Activated T-helper 17 cell treated with anti-CD3 and anti-CD28 coated beads, Interleukin-2, amount 50 U/mL, for 72 hours (primary cell): ENCODE data around the gene PDE9A. TPM values are rescaled to one million over a fixed set of nuclear protein-coding genes. Genes with fewer than 3 reads are reported as not detected.

Source experiments
- ATAC-seq: fragments of 150-1000 bp; cut with Tn5 transposase; replicated peaks from 2 replicates; pipeline ENCODE4 v1.10.0; 2021; ENCODE audit warnings: mild to moderate bottlenecking, moderate library complexity
- H3K27ac Mint-ChIP-seq: one replicate; pipeline ENCODE4 v1.8.0; 2022; ENCODE audit warnings: mixed read lengths
- H3K27me3 Mint-ChIP-seq: one replicate; pipeline ENCODE4 v1.8.0; 2022; ENCODE audit warnings: mixed read lengths
- H3K36me3 Mint-ChIP-seq: one replicate; pipeline ENCODE4 v1.8.0; 2022; ENCODE audit warnings: low read depth, mild to moderate bottlenecking, mixed read lengths
- H3K4me1 Mint-ChIP-seq: one replicate; pipeline ENCODE4 v1.8.0; 2022; ENCODE audit warnings: mixed read lengths
- H3K4me3 Mint-ChIP-seq: one replicate; pipeline ENCODE4 v1.8.0; 2022; ENCODE audit warnings: mild to moderate bottlenecking, mixed read lengths
- H3K9me3 Mint-ChIP-seq: one replicate; pipeline ENCODE4 v1.8.0; 2022; ENCODE audit warnings: mixed read lengths
- total RNA-seq, 2 donors: library from RNA; stranded (reverse); gene quantifications; one replicate each; pipeline ENCODE4 v1.2.3, GENCODE V29; 2022

PDE9A gene
- total RNA-seq, 2 donors from 2014 or later, result 0.95 to 6.9 TPM

- no peak for ATAC-seq
- no peaks in the 10 kb centered on the region for H3K36me3 Mint-ChIP-seq
- no peak overlapping the region for H3K27ac Mint-ChIP-seq
- peaks cover 4% of the 10 kb centered on the region for H3K27me3 Mint-ChIP-seq
- H3K4me3 Mint-ChIP-seq, result peak overlapping the region; percentile 34
- no peaks in the 10 kb centered on the region for H3K9me3 Mint-ChIP-seq
- H3K4me1 Mint-ChIP-seq, result peaks cover 6% of the 10 kb centered on the region
Measured at GRCh38 chr21:42654913-42655795, 1.7 kb downstream of the PDE9A start.

DNA sequence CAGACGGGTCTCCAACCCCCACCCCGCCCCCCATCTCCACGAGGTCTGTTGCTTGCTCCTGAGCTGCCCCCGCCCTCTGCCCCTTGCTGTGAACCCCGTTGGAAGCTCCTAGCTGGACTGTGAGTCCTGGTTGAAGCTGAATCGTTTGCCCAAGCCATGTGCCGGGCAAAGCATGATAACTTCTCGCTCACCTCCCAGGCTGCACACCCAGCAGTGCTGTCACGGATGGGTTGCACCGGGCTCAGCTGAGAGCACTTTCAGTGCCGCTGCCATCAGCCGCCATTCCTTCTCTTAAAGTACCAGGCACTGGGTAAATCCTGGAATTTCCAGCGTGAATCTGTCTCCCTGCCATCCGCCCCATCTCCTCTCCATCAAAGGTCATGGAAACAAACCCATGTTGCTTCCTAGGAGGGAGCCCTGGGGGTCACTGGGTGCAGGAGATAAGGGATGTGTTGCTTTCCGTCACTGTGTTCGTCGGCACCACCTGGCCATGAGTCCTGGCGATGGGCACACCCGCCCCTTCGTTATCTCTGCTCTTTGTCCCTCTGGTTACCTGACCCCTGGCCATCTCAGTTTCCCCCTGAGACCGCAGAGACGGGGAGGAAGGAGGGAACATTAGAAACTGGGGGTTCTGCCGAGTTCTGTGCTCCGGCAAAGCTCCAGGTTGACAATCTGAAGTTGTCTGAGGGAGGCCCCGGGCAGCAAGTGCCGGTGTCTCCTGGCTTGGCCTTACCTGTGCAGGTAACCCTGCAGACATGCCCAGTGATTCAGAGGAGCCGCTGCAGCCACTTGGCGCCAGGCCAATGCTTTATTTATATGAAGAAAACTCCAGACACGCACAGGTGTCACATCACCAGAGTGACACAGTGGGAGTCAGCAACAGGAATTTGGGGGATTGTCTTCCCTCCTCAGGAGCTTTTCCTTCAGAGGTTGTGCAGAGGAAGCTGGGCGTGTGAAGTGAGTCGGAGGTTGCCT, 2.7 kb downstream of the PDE9A start:
- no peak overlapping the region for H3K27ac Mint-ChIP-seq
- no peaks in the 10 kb centered on the region for H3K36me3 Mint-ChIP-seq
- no peak for ATAC-seq
- H3K27me3 Mint-ChIP-seq, result peaks cover 4% of the 10 kb centered on the region
- H3K4me3 Mint-ChIP-seq, result no peak overlapping the region
- H3K9me3 Mint-ChIP-seq, result no peaks in the 10 kb centered on the region
- peaks cover 6% of the 10 kb centered on the region for H3K4me1 Mint-ChIP-seq

- H3K36me3 Mint-ChIP-seq, result no peaks in the 10 kb centered on the region
- no peak overlapping the region for H3K27ac Mint-ChIP-seq
- H3K27me3 Mint-ChIP-seq, result peaks cover 4% of the 10 kb centered on the region
- no peak for ATAC-seq
- no peak overlapping the region for H3K4me3 Mint-ChIP-seq
- H3K4me1 Mint-ChIP-seq, result peaks cover 6% of the 10 kb centered on the region
- no peaks in the 10 kb centered on the region for H3K9me3 Mint-ChIP-seq
Measured at GRCh38 chr21:42656872-42657271, 3.5 kb downstream of the PDE9A start.

DNA sequence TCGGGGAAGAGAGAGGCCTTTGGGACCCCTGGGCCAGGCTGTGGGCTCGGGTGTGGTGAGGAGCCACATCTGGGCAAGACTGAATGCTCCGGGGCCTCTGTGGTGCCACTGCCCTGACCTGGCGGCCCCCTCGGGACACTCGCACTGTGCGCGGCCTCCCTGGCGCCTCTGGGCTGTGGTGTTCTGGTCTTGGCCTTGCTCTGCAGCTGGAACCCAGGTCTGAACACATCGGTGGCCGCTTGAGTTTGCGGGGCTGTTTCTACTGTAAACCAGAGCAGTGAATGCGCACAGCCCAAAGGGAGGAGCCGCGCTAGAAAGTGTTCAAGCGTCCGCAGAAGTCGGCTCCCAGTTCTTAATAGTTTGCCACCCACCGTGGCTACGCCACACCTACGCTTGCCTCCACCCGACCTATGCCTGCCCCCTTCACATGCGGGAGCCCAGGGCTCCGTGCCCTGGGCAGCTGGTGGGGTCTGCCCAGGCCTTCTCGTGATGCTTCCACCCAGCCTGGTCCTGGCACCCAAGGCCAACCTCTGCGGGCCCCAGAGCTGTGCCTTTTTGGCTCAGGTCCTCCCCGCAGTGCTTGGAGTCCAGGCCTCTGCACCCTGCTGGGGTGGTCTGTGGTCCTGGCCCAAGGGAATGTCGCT, 4.4 kb downstream of the PDE9A start:
- no peaks in the 10 kb centered on the region for H3K36me3 Mint-ChIP-seq
- ATAC-seq, result no peak
- H3K27me3 Mint-ChIP-seq, result peaks cover 4% of the 10 kb centered on the region
- H3K4me1 Mint-ChIP-seq, result peaks cover 6% of the 10 kb centered on the region
- H3K27ac Mint-ChIP-seq, result no peak overlapping the region
- H3K4me3 Mint-ChIP-seq, result no peak overlapping the region
- no peaks in the 10 kb centered on the region for H3K9me3 Mint-ChIP-seq

DNA sequence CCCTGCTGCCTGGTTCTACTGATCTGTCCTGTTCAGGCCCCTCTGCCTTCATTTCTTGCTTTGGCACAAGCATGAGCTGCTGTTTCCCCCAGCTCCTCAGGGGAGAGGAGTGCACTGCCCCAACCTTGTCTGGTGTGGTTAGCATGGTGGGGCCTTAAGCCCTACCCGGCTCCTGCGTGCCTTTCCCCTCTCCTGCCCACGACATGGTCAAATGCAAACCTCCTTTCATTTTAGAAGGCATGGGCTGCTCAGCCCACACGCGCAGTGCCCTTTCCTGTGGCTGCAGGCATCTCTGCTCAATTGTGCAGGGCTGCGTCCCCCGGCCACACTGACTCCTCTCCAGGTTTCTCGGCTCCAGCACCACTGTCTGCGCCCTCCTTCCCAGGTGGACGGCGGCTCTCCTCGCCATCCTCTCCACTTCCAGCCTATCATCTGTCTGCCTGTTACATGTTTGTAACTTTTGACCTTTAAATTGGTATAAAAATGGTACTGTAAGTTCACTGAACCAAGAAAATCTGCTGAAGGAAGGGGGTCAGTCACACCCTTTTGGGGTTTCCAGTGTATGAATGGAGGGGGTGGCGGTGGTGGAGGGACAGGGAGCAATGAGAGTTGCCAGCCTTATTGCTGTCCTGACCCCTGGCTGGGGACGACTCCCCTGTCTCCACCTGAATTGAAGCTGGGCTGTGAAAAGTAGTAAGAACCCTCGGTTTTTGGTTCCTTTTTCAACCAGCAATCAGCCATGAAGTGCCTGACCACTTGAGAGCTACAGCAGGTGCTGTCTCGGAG, 5.1 kb downstream of the PDE9A start:
- Mint-ChIP-seq H3K36me3 (no peaks in the 10 kb centered on the region), H3K4me1 (peaks cover 6% of the 10 kb centered on the region), H3K27ac (no peak overlapping the region), H3K27me3 (peaks cover 4% of the 10 kb centered on the region), H3K4me3 (no peak overlapping the region), H3K9me3 (no peaks in the 10 kb centered on the region)
- ATAC-seq, result no peak

- no peak overlapping the region for H3K27ac Mint-ChIP-seq
- no peak for ATAC-seq
- no peaks in the 10 kb centered on the region for H3K36me3 Mint-ChIP-seq
- H3K4me3 Mint-ChIP-seq, result no peak overlapping the region
- peaks cover 4% of the 10 kb centered on the region for H3K27me3 Mint-ChIP-seq
- no peaks in the 10 kb centered on the region for H3K9me3 Mint-ChIP-seq
- H3K4me1 Mint-ChIP-seq, result peaks cover 6% of the 10 kb centered on the region
Measured at GRCh38 chr21:42659416-42660117, 6.1 kb downstream of the PDE9A start.

DNA sequence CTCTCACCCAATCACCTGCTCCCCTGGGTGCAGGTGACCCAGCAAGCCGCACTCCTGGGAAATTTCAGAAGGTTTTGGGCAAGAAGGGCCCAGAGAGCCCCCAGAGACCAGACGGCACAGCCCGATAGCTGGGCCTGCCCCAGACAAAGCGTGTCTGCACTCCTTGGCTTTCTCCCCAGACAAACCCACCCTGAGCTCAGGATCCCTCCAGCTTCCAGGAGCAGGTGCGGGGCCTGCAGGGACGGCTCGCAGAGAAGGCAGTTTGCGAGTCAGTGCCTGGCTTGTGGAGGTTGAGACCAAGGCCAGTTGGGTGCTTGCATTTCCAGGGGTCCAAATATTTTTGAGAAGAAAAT, 6.7 kb downstream of the PDE9A start:
- peaks cover 2% of the 10 kb centered on the region for H3K4me1 Mint-ChIP-seq
- no peak overlapping the region for H3K27ac Mint-ChIP-seq
- H3K36me3 Mint-ChIP-seq, result no peaks in the 10 kb centered on the region
- H3K9me3 Mint-ChIP-seq, result no peaks in the 10 kb centered on the region
- ATAC-seq, result no peak
- peaks cover 1% of the 10 kb centered on the region for H3K27me3 Mint-ChIP-seq
- H3K4me3 Mint-ChIP-seq, result no peak overlapping the region

GRCh38 chr21:42661688-42662429, 8.4 kb downstream of the PDE9A start:
- no peak overlapping the region for H3K4me3 Mint-ChIP-seq
- no peaks in the 10 kb centered on the region for H3K9me3 Mint-ChIP-seq
- ATAC-seq, result no peak
- H3K36me3 Mint-ChIP-seq, result no peaks in the 10 kb centered on the region
- no peaks in the 10 kb centered on the region for H3K27me3 Mint-ChIP-seq
- no peaks in the 10 kb centered on the region for H3K4me1 Mint-ChIP-seq
- H3K27ac Mint-ChIP-seq, result no peak overlapping the region

DNA sequence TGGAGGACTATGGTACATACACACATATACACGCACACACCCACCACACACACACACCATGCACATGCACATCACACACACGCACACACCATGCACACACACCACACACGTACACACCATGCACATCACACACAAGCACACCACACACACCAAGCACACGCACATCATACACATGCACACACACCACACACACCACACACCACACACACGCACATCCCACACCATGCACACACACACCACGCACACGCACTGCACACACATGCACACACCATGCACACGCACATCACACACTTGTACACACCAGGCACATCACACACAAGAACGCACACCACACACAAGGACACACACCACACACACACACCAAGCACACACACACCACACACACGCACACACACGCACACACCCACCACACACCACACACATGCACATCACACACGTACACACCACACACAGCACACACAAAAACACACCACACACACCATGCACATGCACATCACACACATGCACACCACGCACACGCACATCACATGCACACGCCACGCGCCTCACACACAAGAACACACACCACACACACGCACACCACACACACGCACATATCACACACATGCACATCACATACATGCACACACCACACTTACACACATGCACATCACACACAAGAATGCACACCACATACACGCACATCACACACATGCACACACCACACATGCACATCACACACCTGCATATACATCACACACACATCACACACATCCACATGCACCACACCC, 9.2 kb downstream of the PDE9A start:
- Mint-ChIP-seq H3K36me3 (no peaks in the 10 kb centered on the region), H3K27ac (no peak overlapping the region), H3K27me3 (no peaks in the 10 kb centered on the region), H3K9me3 (no peaks in the 10 kb centered on the region), H3K4me3 (no peak overlapping the region), H3K4me1 (no peaks in the 10 kb centered on the region)
- ATAC-seq, result no peak

DNA sequence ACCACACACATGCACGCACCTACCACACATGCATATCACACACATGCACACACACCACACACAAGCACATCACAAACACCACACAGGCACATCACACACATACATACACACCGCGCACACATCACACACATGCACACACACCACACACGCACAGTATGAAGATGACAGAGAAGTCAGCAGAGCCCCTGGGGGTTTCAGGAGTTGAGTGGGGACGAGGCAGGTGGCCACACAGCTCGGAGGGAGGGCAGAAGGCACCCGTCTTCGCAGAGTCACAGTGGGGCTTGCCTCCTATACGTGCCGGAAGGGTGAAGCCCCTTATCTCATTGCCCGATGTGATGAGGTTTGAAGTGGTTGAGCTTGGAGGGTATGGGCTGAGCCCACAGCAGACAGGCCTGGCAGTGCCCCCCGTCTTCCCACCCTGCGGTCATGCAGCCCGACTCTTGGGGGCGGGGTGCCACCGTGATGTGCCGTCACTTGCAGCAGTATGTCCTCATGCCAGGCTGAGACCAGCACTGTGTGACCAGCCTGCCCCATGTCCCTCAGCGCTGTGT, 9.9 kb downstream of the PDE9A start:
- H3K9me3 Mint-ChIP-seq, result no peaks in the 10 kb centered on the region
- H3K27ac Mint-ChIP-seq, result no peak overlapping the region
- no peak for ATAC-seq
- no peaks in the 10 kb centered on the region for H3K27me3 Mint-ChIP-seq
- H3K36me3 Mint-ChIP-seq, result no peaks in the 10 kb centered on the region
- H3K4me3 Mint-ChIP-seq, result no peak overlapping the region
- H3K4me1 Mint-ChIP-seq, result no peaks in the 10 kb centered on the region

DNA sequence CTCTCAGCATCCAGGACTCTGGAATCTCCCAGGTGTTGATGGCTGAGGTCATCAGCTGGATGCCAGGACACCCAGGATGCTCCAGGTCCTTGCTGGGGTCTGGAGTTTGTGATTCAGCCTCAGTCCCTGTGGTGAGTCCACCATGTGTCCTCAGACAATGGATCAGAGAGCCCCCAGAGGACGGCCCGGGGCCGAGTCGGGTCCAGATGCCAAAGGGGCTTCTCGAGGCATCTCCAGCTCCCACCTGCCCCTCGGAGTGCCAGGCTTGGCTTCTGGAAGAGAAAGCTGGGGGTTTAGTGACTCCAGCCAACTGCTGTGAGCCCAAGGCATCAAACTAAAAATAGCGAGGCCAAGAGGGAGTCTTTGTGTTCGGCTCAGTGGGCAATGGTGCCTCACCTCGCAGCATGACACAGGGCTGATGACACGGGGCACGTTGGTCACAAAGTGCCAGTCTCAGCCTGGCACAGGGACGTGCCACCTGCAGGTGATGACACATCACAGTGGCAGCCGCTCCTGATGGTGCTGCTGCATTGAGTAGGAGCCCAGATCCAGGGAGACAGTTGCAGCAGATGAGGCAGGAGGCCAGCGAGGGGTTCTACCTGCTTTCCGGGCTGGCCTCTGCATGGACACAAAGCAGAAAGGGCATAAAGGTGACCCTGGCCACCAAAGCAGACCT, 10.6 kb downstream of the PDE9A start:
- Mint-ChIP-seq H3K9me3 (no peaks in the 10 kb centered on the region), H3K27me3 (no peaks in the 10 kb centered on the region), H3K4me1 (no peaks in the 10 kb centered on the region), H3K36me3 (no peaks in the 10 kb centered on the region), H3K4me3 (no peak overlapping the region), H3K27ac (no peak overlapping the region)
- ATAC-seq, result no peak

DNA sequence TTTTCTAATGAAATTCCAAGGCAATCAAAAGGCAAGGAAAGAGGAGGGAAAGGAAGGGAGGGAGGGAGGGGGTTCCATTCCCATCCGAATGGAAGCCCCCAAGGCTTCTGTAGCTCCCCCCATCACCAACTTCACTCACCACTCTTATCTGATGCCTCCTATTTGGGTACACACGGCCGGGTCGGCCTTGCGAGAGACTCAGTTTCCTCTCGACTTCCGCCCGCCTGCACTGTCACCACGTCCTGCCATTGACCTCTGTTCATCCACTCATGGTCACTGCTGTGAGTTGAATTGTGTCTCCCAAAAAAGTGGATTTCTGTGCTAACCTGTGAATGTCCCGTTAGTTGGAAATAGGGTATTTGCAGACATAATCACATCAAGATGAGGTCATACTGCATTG, 11.2 kb downstream of the PDE9A start:
- ATAC-seq, result no peak
- H3K9me3 Mint-ChIP-seq, result no peaks in the 10 kb centered on the region
- no peaks in the 10 kb centered on the region for H3K36me3 Mint-ChIP-seq
- H3K27me3 Mint-ChIP-seq, result no peaks in the 10 kb centered on the region
- H3K27ac Mint-ChIP-seq, result no peak overlapping the region
- H3K4me1 Mint-ChIP-seq, result no peaks in the 10 kb centered on the region
- H3K4me3 Mint-ChIP-seq, result no peak overlapping the region
